ENCODE measurements around the gene C16orf92. TPM values are rescaled to one million over a fixed set of nuclear protein-coding genes. Genes with fewer than 3 reads are reported as not detected.
A peak's percentile ranks its signal among the peaks of the same experiment; 100 is the strongest.

C16orf92 gene
- total RNA-seq, 2 experiments from 2014 or later, result not detected

- peak overlapping the region; percentile 71 for H3K4me3 Mint-ChIP-seq
- H3K36me3 ChIP-seq (ENCODE audit: insufficient read depth, low read length), result peaks cover 55% of the 10 kb centered on the region
- H3K27ac ChIP-seq (ENCODE audit: low read depth in 1 of 2, low read length in 2 of 2), result no peak overlapping the region
- no peaks in the 10 kb centered on the region for H3K9me3 Mint-ChIP-seq
- no peaks in the 10 kb centered on the region for H3K9me3 ChIP-seq (ENCODE audit: control insufficient read depth in 1 of 2, insufficient read depth in 1 of 2, low read length in 2 of 2)
- no peak for ATAC-seq (ENCODE audit: poor library complexity)
- peaks cover 73% of the 10 kb centered on the region for H3K36me3 Mint-ChIP-seq (ENCODE audit: low read depth)
- TF ChIP-seq CTCF (IDR thresholded peaks at IDR 0.05), result no peak
- peaks cover 27% of the 10 kb centered on the region for H3K4me1 ChIP-seq (ENCODE audit: insufficient read depth, low read length)
- H3K27me3 ChIP-seq (ENCODE audit: control insufficient read depth in 1 of 2, insufficient read depth in 2 of 2, low read length in 2 of 2), result no peaks in the 10 kb centered on the region
- H3K4me3 ChIP-seq (ENCODE audit: low read length), result no peak overlapping the region
- DNase-seq, result no peak
- H3K4me1 Mint-ChIP-seq (ENCODE audit: low read depth), result peaks cover 33% of the 10 kb centered on the region
- CTCF ChIA-PET, result no interaction called here
- intact Hi-C loops (cut with DNase I, micrococcal nuclease), result loop anchor here in 1 of 2 experiments (5.0 to 10.0 kb wide), 4 partner anchors 91 to 1169 kb away; partner anchors contain the start of genes ASPHD1, ATXN2L, FBXL19 and SRCAP
- H3K27me3 Mint-ChIP-seq, result no peaks in the 10 kb centered on the region
- no peak overlapping the region for H3K27ac Mint-ChIP-seq
- POLR2A ChIA-PET, result interaction anchor here (0.6 to 1.1 kb wide), 3 partner anchors 19 to 143 kb away, joined by 3 to 4 read pairs (median 3); partner anchors contain the start of genes KCTD13 and TAOK2
Observed at GRCh38 chr16:29993191-29993902, 29.7 kb upstream of the C16orf92 start.

GRCh38 chr16:29993903-29994599 is 28.9 kb upstream of the C16orf92 start:
- H3K4me1 ChIP-seq (ENCODE audit: insufficient read depth, low read length), result peaks cover 27% of the 10 kb centered on the region
- ATAC-seq (ENCODE audit: poor library complexity) (no peak), DNase-seq (no peak)
- CTCF ChIA-PET, result no interaction called here
- H3K27ac ChIP-seq (ENCODE audit: low read depth in 1 of 2, low read length in 2 of 2), result peak overlapping the region; percentile 98
- no peak for TF ChIP-seq CTCF (IDR thresholded peaks at IDR 0.05)
- H3K27me3 Mint-ChIP-seq, result no peaks in the 10 kb centered on the region
- no peaks in the 10 kb centered on the region for H3K9me3 ChIP-seq (ENCODE audit: control insufficient read depth in 1 of 2, insufficient read depth in 1 of 2, low read length in 2 of 2)
- H3K4me3 Mint-ChIP-seq, result peak overlapping the region; percentile 67
- peaks cover 47% of the 10 kb centered on the region for H3K36me3 ChIP-seq (ENCODE audit: insufficient read depth, low read length)
- no peak overlapping the region for H3K4me3 ChIP-seq (ENCODE audit: low read length)
- POLR2A ChIA-PET, result interaction anchor here (0.6 to 1.3 kb wide), 4 partner anchors 20 to 167 kb away, joined by 3 to 4 read pairs (median 4); partner anchors contain the start of genes KCTD13 and TAOK2
- peak overlapping the region; percentile 99 for H3K27ac Mint-ChIP-seq
- no peaks in the 10 kb centered on the region for H3K9me3 Mint-ChIP-seq
- peaks cover 70% of the 10 kb centered on the region for H3K36me3 Mint-ChIP-seq (ENCODE audit: low read depth)
- H3K27me3 ChIP-seq (ENCODE audit: control insufficient read depth in 1 of 2, insufficient read depth in 2 of 2, low read length in 2 of 2), result no peaks in the 10 kb centered on the region
- peaks cover 33% of the 10 kb centered on the region for H3K4me1 Mint-ChIP-seq (ENCODE audit: low read depth)
- intact Hi-C loops (cut with DNase I, micrococcal nuclease), result loop anchor here (1.0 to 10.0 kb wide), 7 partner anchors 20 to 1169 kb away; partner anchors contain the start of genes ASPHD1 (in 1 of the 2), ATXN2L (in 1 of the 2), FBXL19 (in 1 of the 2) and KCTD13 (in 1 of the 2)

- H3K9me3 Mint-ChIP-seq, result no peaks in the 10 kb centered on the region
- Histone ChIP-seq H3K4me1 (ENCODE audit: insufficient read depth, low read length) (peaks cover 29% of the 10 kb centered on the region), H3K4me3 (ENCODE audit: low read length) (peak overlapping the region; percentile 83), H3K27me3 (ENCODE audit: control insufficient read depth in 1 of 2, insufficient read depth in 2 of 2, low read length in 2 of 2) (no peaks in the 10 kb centered on the region), H3K36me3 (ENCODE audit: insufficient read depth, low read length) (peaks cover 47% of the 10 kb centered on the region), H3K9me3 (ENCODE audit: control insufficient read depth in 1 of 2, insufficient read depth in 1 of 2, low read length in 2 of 2) (no peaks in the 10 kb centered on the region), H3K27ac (ENCODE audit: low read depth in 1 of 2, low read length in 2 of 2) (peak overlapping the region; percentile 98)
- H3K27me3 Mint-ChIP-seq, result no peaks in the 10 kb centered on the region
- DNase-seq (peak in 7 of 14 experiments; percentile 56 to 77 (median 67)), ATAC-seq (ENCODE audit: poor library complexity) (no peak)
- peak overlapping the region; percentile 99 for H3K27ac Mint-ChIP-seq
- H3K4me1 Mint-ChIP-seq (ENCODE audit: low read depth), result peaks cover 33% of the 10 kb centered on the region
- CTCF ChIA-PET, result no interaction called here
- POLR2A ChIA-PET, result interaction anchor here (0.8 to 2.6 kb wide), 9 partner anchors 21 to 293 kb away, joined by 3 to 18 read pairs (median 5); partner anchors contain the start of genes ALDOA, CORO1A, KCTD13 and SEZ6L2
- peaks cover 70% of the 10 kb centered on the region for H3K36me3 Mint-ChIP-seq (ENCODE audit: low read depth)
- TF ChIP-seq CTCF (IDR thresholded peaks at IDR 0.05), result no peak
- H3K4me3 Mint-ChIP-seq, result peak overlapping the region; percentile 98
- intact Hi-C loops (cut with DNase I, micrococcal nuclease), result loop anchor here (1.0 to 10.0 kb wide), 12 partner anchors 20 to 1170 kb away; partner anchors contain the start of genes ASPHD1 (in 1 of the 2), ATXN2L (in 1 of the 2), CDIPT (in 1 of the 2) and FBXL19 (in 1 of the 2)
Observed at GRCh38 chr16:29994600-29995323, 28.2 kb upstream of the C16orf92 start.
